Measurements from ENCODE around the gene CER1. TPM values are rescaled to one million over a fixed set of nuclear protein-coding genes. Genes with fewer than 3 reads are reported as not detected.

The CER1 gene
- total RNA-seq, 1 experiment from 2014 or later: not detected

GRCh38 chr9:14741369-14741768 lies 18.8 kb upstream of the CER1 start:
- CTCF ChIA-PET: no interaction called here

More at GRCh38 chr9:14741369-14741768, 18.8 kb upstream of the CER1 start:
- BruUV-seq (replicated peaks): no TSS peak
- Histone ChIP-seq H3K4me2 (ENCODE audit: low read length) (no peak overlapping the region), H4K20me1 (ENCODE audit: insufficient read depth) (no peaks in the 10 kb centered on the region), H2AFZ (ENCODE audit: low read depth, low read length, poor library complexity, severe bottlenecking) (no peak overlapping the region), H3K4me3 (replicated peaks in 1 of 2; ENCODE audit: low read depth in 1 of 2, low read length in 2 of 2) (no peak overlapping the region), H3K9ac (ENCODE audit: low read length) (no peak overlapping the region), H3K27ac (ENCODE audit: low read depth, low read length) (no peak overlapping the region), H3K36me3 (ENCODE audit: control insufficient read depth in 1 of 2, insufficient read depth in 2 of 2, low read length in 2 of 2) (no peaks in the 10 kb centered on the region), H3K9me3 (ENCODE audit: control insufficient read depth in 1 of 2, insufficient read depth in 1 of 2, low read depth in 1 of 2, low read length in 2 of 2) (no peaks in the 10 kb centered on the region), H3K9me2 (ENCODE audit: insufficient read depth) (no peaks in the 10 kb centered on the region), H3K79me2 (ENCODE audit: insufficient read depth, low read length) (no peaks in the 10 kb centered on the region), H3K4me1 (ENCODE audit: control insufficient read depth in 1 of 2, insufficient read depth in 2 of 2, low read length in 2 of 2) (no peaks in the 10 kb centered on the region), H3K27me3 (ENCODE audit: insufficient read depth, low read length) (0 out of 2 replicates have a peak, but pooled peaks cover 10% of the 10 kb centered on the region)
- no peak for TF ChIP-seq TCF7L2 (IDR thresholded peaks at IDR 0.05; ENCODE audit: borderline replicate concordance, extremely low read depth, insufficient read depth, insufficient read length)
- TF ChIP-seq CBX3 (IDR thresholded peaks at IDR 0.05; ENCODE audit: low read depth): no peak
- TF ChIP-seq POLR2AphosphoS5 (IDR thresholded peaks at IDR 0.05; ENCODE audit: low read depth, low read length): no peak
- TF ChIP-seq FOSL1 (IDR thresholded peaks at IDR 0.05; ENCODE audit: low read depth): no peak
- TF ChIP-seq, protein P1, sequence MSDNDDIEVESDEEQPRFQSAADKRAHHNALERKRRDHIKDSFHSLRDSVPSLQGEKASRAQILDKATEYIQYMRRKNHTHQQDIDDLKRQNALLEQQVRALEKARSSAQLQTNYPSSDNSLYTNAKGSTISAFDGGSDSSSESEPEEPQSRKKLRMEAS (IDR thresholded peaks at IDR 0.05): no peak
- no peak for TF ChIP-seq CTCF (IDR thresholded peaks at IDR 0.05 in 2 of 3, conservative IDR thresholded peaks at IDR 0.05 in 1 of 3; ENCODE audit: borderline replicate concordance in 1 of 3, insufficient read depth in 1 of 3, low read depth in 2 of 3, low read length in 2 of 3)
- TF ChIP-seq REST (IDR thresholded peaks at IDR 0.05; ENCODE audit: low read depth): no peak
- no peak for TF ChIP-seq YY1 (IDR thresholded peaks at IDR 0.05; ENCODE audit: extremely low read depth, insufficient replicate concordance, low read depth, low read length)
- no peak for TF ChIP-seq SIN3A (IDR thresholded peaks at IDR 0.05; ENCODE audit: low read depth)
- TF ChIP-seq ZBTB33 (IDR thresholded peaks at IDR 0.05; ENCODE audit: extremely low read depth, insufficient replicate concordance, low read length): no peak
- no peak for TF ChIP-seq EGR1 (IDR thresholded peaks at IDR 0.05; ENCODE audit: low read depth)
- TF ChIP-seq EZH2phosphoT487 (IDR thresholded peaks at IDR 0.05; ENCODE audit: borderline replicate concordance): no peak
- TF ChIP-seq CEBPB (IDR thresholded peaks at IDR 0.05; ENCODE audit: low read depth): no peak
- TF ChIP-seq JUND (IDR thresholded peaks at IDR 0.05): no peak
- no peak for TF ChIP-seq SRF (IDR thresholded peaks at IDR 0.05; ENCODE audit: low read depth)
- TF ChIP-seq RAD21 (IDR thresholded peaks at IDR 0.05; ENCODE audit: low read depth): no peak
- TF ChIP-seq ELF1 (IDR thresholded peaks at IDR 0.05; ENCODE audit: borderline replicate concordance, low read depth): no peak
- TF ChIP-seq SP1 (IDR thresholded peaks at IDR 0.05; ENCODE audit: low read depth): no peak
- no peak for TF ChIP-seq ZNF274 (IDR thresholded peaks at IDR 0.05; ENCODE audit: low read depth, low read length)
- no peak for TF ChIP-seq POLR2A (IDR thresholded peaks at IDR 0.05; ENCODE audit: borderline replicate concordance, extremely low read depth, insufficient read depth, insufficient read length)
- no peak for ATAC-seq
- POLR2A ChIA-PET: no interaction called here
- intact Hi-C loops (cut with micrococcal nuclease): no loop called here
- RAD21 ChIA-PET (ENCODE audit: low non-redundant PET in 1 of 2, low total read pairs in 2 of 2, uncharacterized antibody in 2 of 2, unreplicated experiment in 2 of 2): no interaction called here
- DNase-seq (ENCODE audit: low read depth, low spot score): no peak

Data from HCT116 (cell line).